ENCODE results near the gene C2orf92.
"Not testable (repeated sequence)": the region's sequence is repeated elsewhere in the genome, so short reads cannot be mapped to it uniquely, and the experiment has no call there.

Gene C2orf92

DNA sequence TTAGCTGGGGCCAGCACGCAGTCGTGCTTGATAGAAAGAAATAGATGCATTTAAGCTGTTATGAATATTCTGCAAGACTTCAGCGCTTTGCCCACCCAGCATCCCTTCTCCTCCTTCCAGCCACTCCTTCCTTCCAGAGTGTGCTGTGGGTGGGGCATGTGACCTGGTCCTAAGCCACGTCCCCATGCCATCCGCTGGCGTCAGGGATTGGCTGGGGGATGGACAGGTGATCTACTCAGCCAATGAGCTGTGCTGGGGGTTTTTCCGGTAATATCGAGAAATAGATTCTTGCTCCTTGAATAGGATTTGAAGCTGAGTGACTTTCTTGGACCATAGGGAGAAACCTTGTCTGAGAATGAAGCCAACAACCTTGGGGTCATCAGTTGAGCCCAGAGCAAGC is 39.1 kb downstream of the C2orf92 start:
- ATAC-seq = no peak
- TF ChIP-seq ZNF70 (CRISPR knock-in tag; IDR thresholded peaks at IDR 0.05) (no peak), PPARA (CRISPR knock-in tag; IDR thresholded peaks at IDR 0.05; ENCODE audit: borderline replicate concordance) (no peak), ARNTL (CRISPR knock-in tag; IDR thresholded peaks at IDR 0.05; ENCODE audit: borderline replicate concordance, low read depth) (no peak)
- TF ChIP-seq, protein P1, sequence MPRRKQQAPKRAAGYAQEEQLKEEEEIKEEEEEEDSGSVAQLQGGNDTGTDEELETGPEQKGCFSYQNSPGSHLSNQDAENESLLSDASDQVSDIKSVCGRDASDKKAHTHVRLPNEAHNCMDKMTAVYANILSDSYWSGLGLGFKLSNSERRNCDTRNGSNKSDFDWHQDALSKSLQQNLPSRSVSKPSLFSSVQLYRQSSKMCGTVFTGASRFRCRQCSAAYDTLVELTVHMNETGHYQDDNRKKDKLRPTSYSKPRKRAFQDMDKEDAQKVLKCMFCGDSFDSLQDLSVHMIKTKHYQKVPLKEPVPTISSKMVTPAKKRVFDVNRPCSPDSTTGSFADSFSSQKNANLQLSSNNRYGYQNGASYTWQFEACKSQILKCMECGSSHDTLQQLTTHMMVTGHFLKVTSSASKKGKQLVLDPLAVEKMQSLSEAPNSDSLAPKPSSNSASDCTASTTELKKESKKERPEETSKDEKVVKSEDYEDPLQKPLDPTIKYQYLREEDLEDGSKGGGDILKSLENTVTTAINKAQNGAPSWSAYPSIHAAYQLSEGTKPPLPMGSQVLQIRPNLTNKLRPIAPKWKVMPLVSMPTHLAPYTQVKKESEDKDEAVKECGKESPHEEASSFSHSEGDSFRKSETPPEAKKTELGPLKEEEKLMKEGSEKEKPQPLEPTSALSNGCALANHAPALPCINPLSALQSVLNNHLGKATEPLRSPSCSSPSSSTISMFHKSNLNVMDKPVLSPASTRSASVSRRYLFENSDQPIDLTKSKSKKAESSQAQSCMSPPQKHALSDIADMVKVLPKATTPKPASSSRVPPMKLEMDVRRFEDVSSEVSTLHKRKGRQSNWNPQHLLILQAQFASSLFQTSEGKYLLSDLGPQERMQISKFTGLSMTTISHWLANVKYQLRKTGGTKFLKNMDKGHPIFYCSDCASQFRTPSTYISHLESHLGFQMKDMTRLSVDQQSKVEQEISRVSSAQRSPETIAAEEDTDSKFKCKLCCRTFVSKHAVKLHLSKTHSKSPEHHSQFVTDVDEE (CRISPR knock-in tag; IDR thresholded peaks at IDR 0.05) = no peak

DNA sequence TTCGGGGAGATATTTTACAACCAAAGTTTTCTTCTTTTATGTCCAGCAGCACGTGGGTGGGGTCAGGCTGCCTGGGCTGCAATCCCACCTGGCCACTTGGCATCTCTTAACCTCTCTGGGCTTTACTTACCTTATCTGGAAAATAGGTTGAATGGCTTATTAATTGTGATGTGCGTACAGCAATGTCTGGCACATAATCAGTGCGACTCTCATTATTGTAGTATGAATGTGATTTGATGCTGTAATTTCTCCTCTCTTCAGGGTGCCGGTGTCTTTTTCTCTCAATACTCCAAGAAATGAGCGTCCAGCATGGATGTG is 41.8 kb downstream of the C2orf92 start:
- no peak for ATAC-seq
- no peak for TF ChIP-seq ZNF70 (CRISPR knock-in tag; IDR thresholded peaks at IDR 0.05)
- no peak for TF ChIP-seq ARNTL (CRISPR knock-in tag; IDR thresholded peaks at IDR 0.05; ENCODE audit: borderline replicate concordance, low read depth)
- no peak for TF ChIP-seq ZC3H10 (CRISPR knock-in tag; IDR thresholded peaks at IDR 0.05)
- TF ChIP-seq ZFP30 (CRISPR knock-in tag; IDR thresholded peaks at IDR 0.05) = no peak
- TF ChIP-seq ESRRG (CRISPR knock-in tag; IDR thresholded peaks at IDR 0.05) = no peak
- no peak for TF ChIP-seq GLIS3 (CRISPR knock-in tag; IDR thresholded peaks at IDR 0.05)
- TF ChIP-seq CSDC2 (CRISPR knock-in tag; IDR thresholded peaks at IDR 0.05) = no peak
- no peak for TF ChIP-seq RARB (CRISPR knock-in tag; IDR thresholded peaks at IDR 0.05)
- TF ChIP-seq, protein P2, sequence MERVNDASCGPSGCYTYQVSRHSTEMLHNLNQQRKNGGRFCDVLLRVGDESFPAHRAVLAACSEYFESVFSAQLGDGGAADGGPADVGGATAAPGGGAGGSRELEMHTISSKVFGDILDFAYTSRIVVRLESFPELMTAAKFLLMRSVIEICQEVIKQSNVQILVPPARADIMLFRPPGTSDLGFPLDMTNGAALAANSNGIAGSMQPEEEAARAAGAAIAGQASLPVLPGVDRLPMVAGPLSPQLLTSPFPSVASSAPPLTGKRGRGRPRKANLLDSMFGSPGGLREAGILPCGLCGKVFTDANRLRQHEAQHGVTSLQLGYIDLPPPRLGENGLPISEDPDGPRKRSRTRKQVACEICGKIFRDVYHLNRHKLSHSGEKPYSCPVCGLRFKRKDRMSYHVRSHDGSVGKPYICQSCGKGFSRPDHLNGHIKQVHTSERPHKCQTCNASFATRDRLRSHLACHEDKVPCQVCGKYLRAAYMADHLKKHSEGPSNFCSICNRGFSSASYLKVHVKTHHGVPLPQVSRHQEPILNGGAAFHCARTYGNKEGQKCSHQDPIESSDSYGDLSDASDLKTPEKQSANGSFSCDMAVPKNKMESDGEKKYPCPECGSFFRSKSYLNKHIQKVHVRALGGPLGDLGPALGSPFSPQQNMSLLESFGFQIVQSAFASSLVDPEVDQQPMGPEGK (CRISPR knock-in tag; IDR thresholded peaks at IDR 0.05; ENCODE audit: borderline replicate concordance) = no peak
- TF ChIP-seq ZNF565 (CRISPR knock-in tag; conservative IDR thresholded peaks at IDR 0.05; ENCODE audit: low read depth) = no peak
- no peak for TF ChIP-seq OSR1 (CRISPR knock-in tag; IDR thresholded peaks at IDR 0.05)
- TF ChIP-seq, protein P3, sequence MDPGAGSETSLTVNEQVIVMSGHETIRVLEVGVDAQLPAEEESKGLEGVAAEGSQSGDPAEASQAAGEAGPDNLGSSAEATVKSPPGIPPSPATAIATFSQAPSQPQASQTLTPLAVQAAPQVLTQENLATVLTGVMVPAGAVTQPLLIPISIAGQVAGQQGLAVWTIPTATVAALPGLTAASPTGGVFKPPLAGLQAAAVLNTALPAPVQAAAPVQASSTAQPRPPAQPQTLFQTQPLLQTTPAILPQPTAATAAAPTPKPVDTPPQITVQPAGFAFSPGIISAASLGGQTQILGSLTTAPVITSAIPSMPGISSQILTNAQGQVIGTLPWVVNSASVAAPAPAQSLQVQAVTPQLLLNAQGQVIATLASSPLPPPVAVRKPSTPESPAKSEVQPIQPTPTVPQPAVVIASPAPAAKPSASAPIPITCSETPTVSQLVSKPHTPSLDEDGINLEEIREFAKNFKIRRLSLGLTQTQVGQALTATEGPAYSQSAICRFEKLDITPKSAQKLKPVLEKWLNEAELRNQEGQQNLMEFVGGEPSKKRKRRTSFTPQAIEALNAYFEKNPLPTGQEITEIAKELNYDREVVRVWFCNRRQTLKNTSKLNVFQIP (CRISPR knock-in tag; IDR thresholded peaks at IDR 0.05; ENCODE audit: borderline replicate concordance, low read depth) = no peak
- no peak for TF ChIP-seq SNAI2 (CRISPR knock-in tag; IDR thresholded peaks at IDR 0.05)
- no peak for TF ChIP-seq ZFP3 (CRISPR knock-in tag; IDR thresholded peaks at IDR 0.05)
- TF ChIP-seq, protein P4, sequence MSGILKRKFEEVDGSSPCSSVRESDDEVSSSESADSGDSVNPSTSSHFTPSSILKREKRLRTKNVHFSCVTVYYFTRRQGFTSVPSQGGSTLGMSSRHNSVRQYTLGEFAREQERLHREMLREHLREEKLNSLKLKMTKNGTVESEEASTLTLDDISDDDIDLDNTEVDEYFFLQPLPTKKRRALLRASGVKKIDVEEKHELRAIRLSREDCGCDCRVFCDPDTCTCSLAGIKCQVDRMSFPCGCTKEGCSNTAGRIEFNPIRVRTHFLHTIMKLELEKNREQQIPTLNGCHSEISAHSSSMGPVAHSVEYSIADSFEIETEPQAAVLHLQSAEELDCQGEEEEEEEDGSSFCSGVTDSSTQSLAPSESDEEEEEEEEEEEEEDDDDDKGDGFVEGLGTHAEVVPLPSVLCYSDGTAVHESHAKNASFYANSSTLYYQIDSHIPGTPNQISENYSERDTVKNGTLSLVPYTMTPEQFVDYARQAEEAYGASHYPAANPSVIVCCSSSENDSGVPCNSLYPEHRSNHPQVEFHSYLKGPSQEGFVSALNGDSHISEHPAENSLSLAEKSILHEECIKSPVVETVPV (CRISPR knock-in tag; IDR thresholded peaks at IDR 0.05) = no peak
- no peak for TF ChIP-seq BACH2 (CRISPR knock-in tag; IDR thresholded peaks at IDR 0.05; ENCODE audit: borderline replicate concordance)
- no peak for TF ChIP-seq ISL1 (CRISPR knock-in tag; IDR thresholded peaks at IDR 0.05)
- no peak for TF ChIP-seq TCF4 (CRISPR knock-in tag; IDR thresholded peaks at IDR 0.05; ENCODE audit: borderline replicate concordance)
- no peak for TF ChIP-seq ZNF8 (CRISPR knock-in tag; IDR thresholded peaks at IDR 0.05)

DNA sequence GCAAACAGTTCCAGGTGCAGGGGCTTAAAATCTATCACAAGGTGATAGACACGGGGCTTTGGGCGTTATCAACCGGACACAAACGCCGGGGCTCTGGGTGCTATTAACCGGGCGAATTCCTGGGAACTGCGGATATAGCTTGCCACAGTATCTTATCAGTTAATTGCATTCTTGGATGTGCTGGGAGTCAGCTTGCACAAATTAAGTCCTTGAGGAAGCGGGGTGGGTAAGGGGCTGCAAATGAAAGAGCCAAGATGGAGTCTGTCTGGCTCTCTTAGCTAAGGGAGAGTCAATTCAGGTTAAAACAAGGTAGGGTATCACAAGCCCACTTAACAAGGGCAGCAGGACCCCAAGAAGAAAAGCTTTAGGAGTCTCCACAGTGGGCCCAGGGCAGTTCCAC is 42.7 kb downstream of the C2orf92 start:
- not testable (repeated sequence) for ATAC-seq

DNA sequence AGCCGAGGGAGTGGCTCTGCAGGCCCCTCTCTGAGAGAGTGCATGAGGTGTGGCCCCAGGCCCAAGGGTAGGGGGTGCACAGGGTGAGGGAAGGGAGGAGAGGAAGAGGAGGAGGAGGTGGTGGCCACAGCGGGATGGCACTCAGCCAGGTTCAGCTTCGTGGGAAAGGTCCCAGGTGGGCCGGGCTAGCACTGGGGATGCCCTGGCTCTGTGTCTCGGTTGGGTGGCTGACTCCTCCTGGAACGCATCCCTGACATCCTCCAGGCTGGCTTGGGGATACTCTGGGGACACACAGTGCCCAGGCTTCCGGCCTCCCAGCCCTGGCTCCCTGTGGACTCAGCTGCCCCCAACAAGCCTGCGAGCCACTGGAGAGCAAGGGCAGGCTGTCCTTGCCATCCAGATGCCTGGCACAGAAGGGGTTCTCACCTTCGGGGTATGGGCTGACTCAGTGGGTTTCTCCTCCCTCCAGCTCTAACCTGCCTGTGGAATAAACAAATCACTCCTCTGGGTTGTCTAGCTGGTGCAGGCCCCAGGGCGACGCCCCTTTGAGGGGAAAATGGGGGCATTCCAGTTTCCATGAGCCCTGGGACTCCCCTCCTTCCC is 43.3 kb downstream of the C2orf92 start:
- TF ChIP-seq ZNF8 (CRISPR knock-in tag; IDR thresholded peaks at IDR 0.05) (no peak), GLIS3 (CRISPR knock-in tag; IDR thresholded peaks at IDR 0.05) (no peak), CSDC2 (CRISPR knock-in tag; IDR thresholded peaks at IDR 0.05) (no peak), RARB (CRISPR knock-in tag; IDR thresholded peaks at IDR 0.05) (no peak), PPARA (CRISPR knock-in tag; IDR thresholded peaks at IDR 0.05; ENCODE audit: borderline replicate concordance) (no peak)
- TF ChIP-seq, protein P5, sequence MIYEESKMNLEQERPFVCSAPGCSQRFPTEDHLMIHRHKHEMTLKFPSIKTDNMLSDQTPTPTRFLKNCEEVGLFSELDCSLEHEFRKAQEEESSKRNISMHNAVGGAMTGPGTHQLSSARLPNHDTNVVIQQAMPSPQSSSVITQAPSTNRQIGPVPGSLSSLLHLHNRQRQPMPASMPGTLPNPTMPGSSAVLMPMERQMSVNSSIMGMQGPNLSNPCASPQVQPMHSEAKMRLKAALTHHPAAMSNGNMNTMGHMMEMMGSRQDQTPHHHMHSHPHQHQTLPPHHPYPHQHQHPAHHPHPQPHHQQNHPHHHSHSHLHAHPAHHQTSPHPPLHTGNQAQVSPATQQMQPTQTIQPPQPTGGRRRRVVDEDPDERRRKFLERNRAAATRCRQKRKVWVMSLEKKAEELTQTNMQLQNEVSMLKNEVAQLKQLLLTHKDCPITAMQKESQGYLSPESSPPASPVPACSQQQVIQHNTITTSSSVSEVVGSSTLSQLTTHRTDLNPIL (CRISPR knock-in tag; IDR thresholded peaks at IDR 0.05; ENCODE audit: low read depth) = no peak
- TF ChIP-seq, protein P1 (CRISPR knock-in tag; IDR thresholded peaks at IDR 0.05) = no peak
- ATAC-seq = no peak
